HepG2 (cell line): ENCODE measurements around the gene MEPCE. TPM values are rescaled to one million over a fixed set of nuclear protein-coding genes. Genes with fewer than 3 reads are reported as not detected.

ENCODE experiments used
- CBX5 ChIP-seq: sonication (generic); formaldehyde crosslinking; IDR thresholded peaks from 2 replicates; pipeline ENCODE4 v1.4.0; 2020; ENCODE audit warnings: missing genetic modification reagents, borderline replicate concordance
- EED ChIP-seq: sonication (generic); formaldehyde crosslinking; IDR thresholded peaks from 2 replicates; pipeline ENCODE4 v1.5.0; 2020; ENCODE audit warnings: mild to moderate bottlenecking, missing genetic modification reagents
- EP300 ChIP-seq, 3 experiments: sonication (generic) in 1 of 3; formaldehyde crosslinking in 1 of 3; IDR thresholded peaks; 2 replicates each; pipeline versions ENCODE4 v1.5.1 to v1.6.1; 2011 to 2020; ENCODE audit warnings: low read depth in 2 of 3, low read length in 2 of 3, borderline replicate concordance in 1 of 3, improper control_type of control experiment in 1 of 3, mild to moderate bottlenecking in 1 of 3, missing genetic modification reagents in 1 of 3, moderate library complexity in 1 of 3
- GABPB1 ChIP-seq: IDR thresholded peaks from 2 replicates; pipeline ENCODE4 v1.6.1; 2016; ENCODE audit warnings: mild to moderate bottlenecking, missing genetic modification reagents, moderate library complexity, missing compliant biosample characterization
- KLF12 ChIP-seq: sonication (generic); formaldehyde crosslinking; IDR thresholded peaks from 2 replicates; pipeline ENCODE4 v1.4.0; 2020; ENCODE audit warnings: missing genetic modification reagents, borderline replicate concordance
- PHB2 ChIP-seq: fragments of 450-650 bp; IDR thresholded peaks from 2 replicates; pipeline ENCODE4 v1.6.1; 2018; ENCODE audit not compliant: partially characterized antibody
- PPARG ChIP-seq: conservative IDR thresholded peaks from 2 replicates; pipeline ENCODE4 v1.6.1; 2016; ENCODE audit warnings: missing biosample characterization, missing genetic modification reagents
- REPIN1 ChIP-seq: sonication (generic); formaldehyde crosslinking; IDR thresholded peaks from 2 replicates; pipeline ENCODE4 v1.8.0; 2022; ENCODE audit warnings: missing genetic modification reagents, low read depth, mild to moderate bottlenecking, borderline replicate concordance
- RFX3 ChIP-seq: IDR thresholded peaks from 2 replicates; pipeline ENCODE4 v1.6.1; 2016; ENCODE audit warnings: missing biosample characterization, missing genetic modification reagents
- SIX1 ChIP-seq: sonication (generic); formaldehyde crosslinking; IDR thresholded peaks from 2 replicates; pipeline ENCODE4 v1.4.0; 2020; ENCODE audit warnings: missing genetic modification reagents, borderline replicate concordance
- SMC3 ChIP-seq: IDR thresholded peaks from 2 replicates; pipeline ENCODE4 v1.6.1; 2011; ENCODE audit warnings: low read length, improper control_type of control experiment
- SYNCRIP ChIP-seq: fragments of 200-400 bp; formaldehyde crosslinking; IDR thresholded peaks from 2 replicates; pipeline ENCODE4 v1.6.1; 2018; ENCODE audit warnings: mild to moderate bottlenecking, low read depth, low read length; ENCODE audit not compliant: insufficient read depth
- U2AF1 ChIP-seq: fragments of 200-400 bp; formaldehyde crosslinking; optimal IDR thresholded peaks from 2 replicates; pipeline ENCODE3; 2017; ENCODE audit warnings: mild to moderate bottlenecking, low read depth, low read length
- YEATS4 ChIP-seq: sonication (generic); formaldehyde crosslinking; IDR thresholded peaks from 2 replicates; pipeline ENCODE4 v1.4.0; 2020; ENCODE audit warnings: missing genetic modification reagents, borderline replicate concordance
- ZIK1 ChIP-seq: sonication (generic); formaldehyde crosslinking; IDR thresholded peaks from 2 replicates; pipeline ENCODE4 v1.5.0; 2020; ENCODE audit warnings: mild to moderate bottlenecking, low read depth, missing genetic modification reagents, borderline replicate concordance
- ZKSCAN1 ChIP-seq: fragments of 150-350 bp; IDR thresholded peaks from 2 replicates; pipeline ENCODE4 v1.6.1; 2014; ENCODE audit warnings: low read length
- ZNF180 ChIP-seq: sonication (generic); formaldehyde crosslinking; IDR thresholded peaks from 2 replicates; pipeline ENCODE4 v1.4.0; 2020; ENCODE audit warnings: low read depth, missing genetic modification reagents, borderline replicate concordance
- ZNF768 ChIP-seq: sonication (generic); formaldehyde crosslinking; IDR thresholded peaks from 2 replicates; pipeline ENCODE4 v1.4.0; 2020; ENCODE audit warnings: missing genetic modification reagents
- polyA plus RNA-seq, 8 experiments: library from polyadenylated mRNA; depleted of rRNA in 3 of 8; stranded (reverse) in 7 of 8; unstranded in 1 of 8; fragments of >200 nt; fragmentation: Illumina TruSeq in 4 of 8; extraction: Trizol in 4 of 8; gene quantifications; 2 replicates each; pipeline versions ENCODE4 v1.2.1 to v1.2.3, GENCODE V29; 2011 to 2016; ENCODE audit warnings: low read depth in 4 of 8, missing spikeins in 1 of 8, mixed read lengths in 1 of 8; ENCODE audit not compliant: insufficient read depth in 1 of 8
- total RNA-seq, 5 experiments: library from RNA; depleted of rRNA; stranded (reverse); fragments of >200 nt; fragmentation: Illumina TruSeq; extraction: Trizol; gene quantifications; 2 replicates each; pipeline ENCODE4 v1.2.3, GENCODE V29; 2016; ENCODE audit warnings: low read depth in 1 of 5
- TF ChIP-seq, protein P1 (sequence below): IDR thresholded peaks from 2 replicates; pipeline ENCODE4 v1.4.0; 2020; ENCODE audit warnings: mild to moderate bottlenecking, missing genetic modification reagents
- TF ChIP-seq, protein P2 (sequence below): sonication (generic); formaldehyde crosslinking; IDR thresholded peaks from 2 replicates; pipeline ENCODE4 v1.8.1; 2023; ENCODE audit warnings: mild to moderate bottlenecking, moderate library complexity, missing genetic modification reagents
- TF ChIP-seq, protein P3 (sequence below): sonication (generic); formaldehyde crosslinking; IDR thresholded peaks from 2 replicates; pipeline ENCODE4 v1.5.0; 2020; ENCODE audit warnings: mild to moderate bottlenecking, missing genetic modification reagents
- TF ChIP-seq, protein P4 (sequence below): sonication (generic); formaldehyde crosslinking; conservative IDR thresholded peaks from 2 replicates; pipeline ENCODE4 v1.4.0; 2020; ENCODE audit warnings: missing genetic modification reagents

MEPCE gene
- total and polyA plus RNA-seq, 2 of the 13 experiments (the other 11 are each of a cell fraction or from before 2014, with no cell fraction given): 12.3 to 26.0 TPM

DNA sequence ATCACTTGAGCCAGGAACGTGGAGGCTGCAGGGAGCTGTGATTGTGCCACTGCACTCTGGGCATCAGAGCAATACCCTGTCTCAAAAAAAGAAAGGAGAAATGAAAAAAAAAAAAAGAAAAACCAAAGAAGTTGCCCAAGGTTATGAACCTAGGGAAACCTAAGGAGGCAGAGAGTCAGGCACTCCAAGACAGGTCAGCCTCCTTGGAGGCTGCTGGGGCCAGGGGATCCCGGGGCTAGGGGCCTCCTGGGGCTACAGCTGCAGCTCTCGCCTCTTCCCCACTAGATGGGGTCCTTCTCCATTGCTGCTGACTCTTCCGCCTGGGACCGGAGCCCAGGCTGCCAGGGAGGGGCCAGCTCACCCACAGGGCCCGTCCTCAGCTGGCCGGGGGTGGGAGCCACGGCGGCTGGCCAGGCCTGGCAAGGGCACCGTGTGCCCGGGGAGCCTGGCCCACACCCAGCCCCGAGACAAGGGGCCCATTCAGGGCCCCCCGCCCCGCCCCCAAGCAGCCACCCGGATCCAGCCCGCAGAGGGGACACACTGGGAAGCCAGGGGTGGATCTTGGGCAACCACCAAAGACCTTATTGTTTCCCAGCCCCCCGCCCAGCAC lies 36.2 kb downstream of the MEPCE start (continued):
- TF ChIP-seq, protein P1, sequence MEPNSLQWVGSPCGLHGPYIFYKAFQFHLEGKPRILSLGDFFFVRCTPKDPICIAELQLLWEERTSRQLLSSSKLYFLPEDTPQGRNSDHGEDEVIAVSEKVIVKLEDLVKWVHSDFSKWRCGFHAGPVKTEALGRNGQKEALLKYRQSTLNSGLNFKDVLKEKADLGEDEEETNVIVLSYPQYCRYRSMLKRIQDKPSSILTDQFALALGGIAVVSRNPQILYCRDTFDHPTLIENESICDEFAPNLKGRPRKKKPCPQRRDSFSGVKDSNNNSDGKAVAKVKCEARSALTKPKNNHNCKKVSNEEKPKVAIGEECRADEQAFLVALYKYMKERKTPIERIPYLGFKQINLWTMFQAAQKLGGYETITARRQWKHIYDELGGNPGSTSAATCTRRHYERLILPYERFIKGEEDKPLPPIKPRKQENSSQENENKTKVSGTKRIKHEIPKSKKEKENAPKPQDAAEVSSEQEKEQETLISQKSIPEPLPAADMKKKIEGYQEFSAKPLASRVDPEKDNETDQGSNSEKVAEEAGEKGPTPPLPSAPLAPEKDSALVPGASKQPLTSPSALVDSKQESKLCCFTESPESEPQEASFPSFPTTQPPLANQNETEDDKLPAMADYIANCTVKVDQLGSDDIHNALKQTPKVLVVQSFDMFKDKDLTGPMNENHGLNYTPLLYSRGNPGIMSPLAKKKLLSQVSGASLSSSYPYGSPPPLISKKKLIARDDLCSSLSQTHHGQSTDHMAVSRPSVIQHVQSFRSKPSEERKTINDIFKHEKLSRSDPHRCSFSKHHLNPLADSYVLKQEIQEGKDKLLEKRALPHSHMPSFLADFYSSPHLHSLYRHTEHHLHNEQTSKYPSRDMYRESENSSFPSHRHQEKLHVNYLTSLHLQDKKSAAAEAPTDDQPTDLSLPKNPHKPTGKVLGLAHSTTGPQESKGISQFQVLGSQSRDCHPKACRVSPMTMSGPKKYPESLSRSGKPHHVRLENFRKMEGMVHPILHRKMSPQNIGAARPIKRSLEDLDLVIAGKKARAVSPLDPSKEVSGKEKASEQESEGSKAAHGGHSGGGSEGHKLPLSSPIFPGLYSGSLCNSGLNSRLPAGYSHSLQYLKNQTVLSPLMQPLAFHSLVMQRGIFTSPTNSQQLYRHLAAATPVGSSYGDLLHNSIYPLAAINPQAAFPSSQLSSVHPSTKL (CRISPR knock-in tag): 0 out of 2 replicates have a peak, but pooled peaks have one; percentile 7
- TF ChIP-seq RFX3 (CRISPR knock-in tag) (no peak), REPIN1 (CRISPR knock-in tag) (no peak), U2AF1 (no peak), SYNCRIP (no peak), ZNF180 (CRISPR knock-in tag) (no peak), EED (CRISPR knock-in tag) (no peak), PHB2 (no peak), YEATS4 (CRISPR knock-in tag) (no peak), ZIK1 (CRISPR knock-in tag) (no peak), ZKSCAN1 (no peak), PPARG (CRISPR knock-in tag) (no peak), CBX5 (CRISPR knock-in tag) (peak; percentile 31; the same call in 1 of the 2 replicates), EP300 (IDR thresholded peaks at IDR 0.05; ENCODE audit: low read depth in 2 of 2, low read length in 2 of 2) (no peak), EP300 (CRISPR knock-in tag; IDR thresholded peaks at IDR 0.05; ENCODE audit: borderline replicate concordance) (no peak), GABPB1 (peak; percentile 59; the same call in 1 of the 2 replicates), KLF12 (CRISPR knock-in tag) (no peak), SMC3 (peak; percentile 12; the same call in 1 of the 2 replicates), SIX1 (no peak), ZNF768 (peak; percentile 17; the same call in 1 of the 2 replicates)
- TF ChIP-seq, protein P2, sequence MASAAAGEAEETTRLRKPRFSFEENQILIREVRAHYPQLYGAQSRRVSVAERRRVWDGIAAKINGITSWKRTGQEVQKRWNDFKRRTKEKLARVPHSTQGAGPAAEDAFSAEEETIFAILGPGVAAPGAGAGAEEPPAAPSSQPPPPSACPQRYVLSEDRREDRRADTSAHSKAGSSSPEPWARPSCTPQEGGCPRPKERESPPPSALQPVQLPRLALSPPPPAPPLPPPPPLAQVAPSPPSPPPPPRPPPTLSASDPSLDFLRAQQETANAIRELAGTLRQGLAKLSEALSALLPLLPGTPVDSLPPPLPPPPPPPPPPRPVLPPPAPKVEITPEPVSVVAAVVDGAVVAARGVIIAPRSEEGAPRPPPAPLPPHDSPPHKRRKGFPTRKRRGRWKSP (CRISPR knock-in tag): no peak
- TF ChIP-seq, protein P3, sequence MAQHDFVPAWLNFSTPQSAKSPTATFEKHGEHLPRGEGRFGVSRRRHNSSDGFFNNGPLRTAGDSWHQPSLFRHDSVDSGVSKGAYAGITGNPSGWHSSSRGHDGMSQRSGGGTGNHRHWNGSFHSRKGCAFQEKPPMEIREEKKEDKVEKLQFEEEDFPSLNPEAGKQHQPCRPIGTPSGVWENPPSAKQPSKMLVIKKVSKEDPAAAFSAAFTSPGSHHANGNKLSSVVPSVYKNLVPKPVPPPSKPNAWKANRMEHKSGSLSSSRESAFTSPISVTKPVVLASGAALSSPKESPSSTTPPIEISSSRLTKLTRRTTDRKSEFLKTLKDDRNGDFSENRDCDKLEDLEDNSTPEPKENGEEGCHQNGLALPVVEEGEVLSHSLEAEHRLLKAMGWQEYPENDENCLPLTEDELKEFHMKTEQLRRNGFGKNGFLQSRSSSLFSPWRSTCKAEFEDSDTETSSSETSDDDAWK (CRISPR knock-in tag): no peak
- TF ChIP-seq, protein P4, sequence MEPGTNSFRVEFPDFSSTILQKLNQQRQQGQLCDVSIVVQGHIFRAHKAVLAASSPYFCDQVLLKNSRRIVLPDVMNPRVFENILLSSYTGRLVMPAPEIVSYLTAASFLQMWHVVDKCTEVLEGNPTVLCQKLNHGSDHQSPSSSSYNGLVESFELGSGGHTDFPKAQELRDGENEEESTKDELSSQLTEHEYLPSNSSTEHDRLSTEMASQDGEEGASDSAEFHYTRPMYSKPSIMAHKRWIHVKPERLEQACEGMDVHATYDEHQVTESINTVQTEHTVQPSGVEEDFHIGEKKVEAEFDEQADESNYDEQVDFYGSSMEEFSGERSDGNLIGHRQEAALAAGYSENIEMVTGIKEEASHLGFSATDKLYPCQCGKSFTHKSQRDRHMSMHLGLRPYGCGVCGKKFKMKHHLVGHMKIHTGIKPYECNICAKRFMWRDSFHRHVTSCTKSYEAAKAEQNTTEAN (CRISPR knock-in tag): no peak
